ENCODE measurements around the gene CDC5L.

CDC5L gene

DNA sequence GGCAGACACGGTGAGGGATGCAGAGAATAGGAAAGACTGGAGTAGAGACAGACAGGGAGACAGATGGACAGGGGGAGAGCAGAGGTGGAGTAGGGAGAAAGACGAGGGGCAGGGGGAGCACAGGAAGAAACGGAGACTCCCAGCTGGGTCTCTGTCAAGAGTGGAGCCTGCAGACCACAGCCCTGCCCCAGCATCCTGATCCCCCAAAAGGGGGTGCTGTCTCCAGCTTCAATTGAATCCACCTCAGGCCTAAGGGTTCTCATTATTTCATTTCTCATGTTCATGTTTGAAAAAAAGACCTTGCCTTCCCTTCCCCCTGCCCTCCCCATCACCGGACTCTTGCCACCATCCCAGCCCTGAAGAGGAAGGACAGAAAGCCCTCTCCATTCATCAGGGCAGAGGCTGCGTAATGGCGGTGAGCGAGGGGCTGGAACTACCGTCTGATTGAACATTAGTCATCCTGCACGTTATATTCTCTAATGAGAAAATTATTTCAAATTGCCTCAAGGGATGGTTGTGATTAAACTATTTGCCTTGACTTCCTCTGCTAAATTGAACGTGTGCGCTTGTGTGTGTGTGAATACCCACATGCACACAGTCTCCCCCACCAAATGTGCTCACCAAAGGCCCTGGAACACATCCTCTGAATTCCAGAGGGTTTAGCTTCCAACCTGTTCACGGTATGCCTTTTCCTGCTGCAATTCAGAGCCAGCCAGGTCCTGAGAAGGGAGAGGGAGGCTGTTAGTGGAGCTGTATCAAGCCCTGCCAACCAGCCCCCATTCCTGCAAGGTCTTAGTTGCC, 98.3 kb downstream of the CDC5L start:
- no peak for DNase-seq (ENCODE audit: low spot score)
- H3K4me3 ChIP-seq (ENCODE audit: low read length in 2 of 2), result no peak overlapping the region

GRCh38 chr6:44487002-44487401, 99.5 kb downstream of the CDC5L start:
- no peak overlapping the region for H2AFZ ChIP-seq (ENCODE audit: low read length)
- H4K8ac ChIP-seq (ENCODE audit: low read depth, low read length), result no peak overlapping the region
- H3K27ac ChIP-seq (replicated peaks; ENCODE audit: low read length), result no peak overlapping the region
- no CpG with 5 or more reads among the region's 1 CpG for WGBS, 2 donors (ENCODE audit: extremely low coverage in 2 of 2, insufficient read length in 2 of 2, insufficient replicate concordance in 1 of 2)
- no peak overlapping the region for H3K4ac ChIP-seq (ENCODE audit: low read length)
- no peak overlapping the region for H3K4me2 ChIP-seq (ENCODE audit: insufficient read depth, low read length, poor library complexity, severe bottlenecking)
- H3K4me3 ChIP-seq (ENCODE audit: low read length in 2 of 2), result no peak overlapping the region
- no peak overlapping the region for H3K14ac ChIP-seq (ENCODE audit: low read length)
- no peak overlapping the region for H4K91ac ChIP-seq (ENCODE audit: low read depth, low read length, poor library complexity)
- no peaks in the 10 kb centered on the region for H3K9me3 ChIP-seq (replicated peaks in 1 of 2; ENCODE audit: control insufficient read depth in 2 of 2, insufficient read depth in 1 of 2, low read depth in 1 of 2, low read length in 2 of 2)
- no peaks in the 10 kb centered on the region for H3K27me3 ChIP-seq (ENCODE audit: control insufficient read depth in 3 of 3, insufficient read depth in 3 of 3, low read depth in 1 of 3, low read length in 3 of 3)
- H2BK12ac ChIP-seq (ENCODE audit: low read length), result no peak overlapping the region
- peaks cover 4 to 11% of the 10 kb centered on the region in 2 donors for H3K4me1 ChIP-seq (ENCODE audit: control insufficient read depth in 2 of 2, insufficient read depth in 1 of 2, low read depth in 1 of 2, low read length in 2 of 2)
- no peak overlapping the region for H2BK15ac ChIP-seq (ENCODE audit: low read length)
- no peak overlapping the region for H2AK5ac ChIP-seq (ENCODE audit: low read depth, low read length)
- no peak overlapping the region for H3K9ac ChIP-seq (ENCODE audit: low read depth, low read length, poor library complexity)
- no peak overlapping the region for H2BK120ac ChIP-seq (ENCODE audit: low read depth, low read length)
- H3K79me1 ChIP-seq (ENCODE audit: low read depth, low read length), result no peaks in the 10 kb centered on the region
- no peak for DNase-seq (ENCODE audit: low spot score)
- no peak overlapping the region for H2BK5ac ChIP-seq (ENCODE audit: low read length)
- no peaks in the 10 kb centered on the region for H3K36me3 ChIP-seq (replicated peaks in 1 of 2; ENCODE audit: control insufficient read depth in 2 of 2, insufficient read depth in 2 of 2, low read length in 2 of 2)
- H3K23ac ChIP-seq (ENCODE audit: low read depth, low read length, poor library complexity), result no peak overlapping the region
- H3K18ac ChIP-seq (ENCODE audit: low read length), result no peak overlapping the region

More for the DNA sequence above, 98.3 kb downstream of the CDC5L start:
- Histone ChIP-seq H2BK15ac (ENCODE audit: low read length) (no peak overlapping the region), H2AK5ac (ENCODE audit: low read depth, low read length) (peak overlapping the region; percentile 21), H3K4me1 (ENCODE audit: control insufficient read depth in 2 of 2, insufficient read depth in 1 of 2, low read depth in 1 of 2, low read length in 2 of 2) (peaks cover 4 to 11% of the 10 kb centered on the region in 2 donors), H3K27me3 (ENCODE audit: control insufficient read depth in 3 of 3, insufficient read depth in 3 of 3, low read depth in 1 of 3, low read length in 3 of 3) (no peaks in the 10 kb centered on the region), H2AFZ (ENCODE audit: low read length) (peak overlapping the region; percentile 13), H2BK12ac (ENCODE audit: low read length) (peak overlapping the region; percentile 47), H3K27ac (replicated peaks; ENCODE audit: low read length) (peak overlapping the region; percentile 46), H3K9ac (ENCODE audit: low read depth, low read length, poor library complexity) (no peak overlapping the region), H3K36me3 (replicated peaks in 1 of 2; ENCODE audit: control insufficient read depth in 2 of 2, insufficient read depth in 2 of 2, low read length in 2 of 2) (no peaks in the 10 kb centered on the region), H3K79me1 (ENCODE audit: low read depth, low read length) (no peaks in the 10 kb centered on the region), H4K8ac (ENCODE audit: low read depth, low read length) (no peak overlapping the region), H3K14ac (ENCODE audit: low read length) (no peak overlapping the region), H3K4ac (ENCODE audit: low read length) (no peak overlapping the region), H3K4me2 (ENCODE audit: insufficient read depth, low read length, poor library complexity, severe bottlenecking) (no peak overlapping the region), H2BK120ac (ENCODE audit: low read depth, low read length) (no peak overlapping the region), H3K9me3 (replicated peaks in 1 of 2; ENCODE audit: control insufficient read depth in 2 of 2, insufficient read depth in 1 of 2, low read depth in 1 of 2, low read length in 2 of 2) (no peaks in the 10 kb centered on the region), H4K91ac (ENCODE audit: low read depth, low read length, poor library complexity) (no peak overlapping the region), H3K23ac (ENCODE audit: low read depth, low read length, poor library complexity) (no peak overlapping the region), H3K18ac (ENCODE audit: low read length) (peak overlapping the region; percentile 33), H2BK5ac (ENCODE audit: low read length) (no peak overlapping the region)
- no CpG with 5 or more reads among the region's 12 CpGs for WGBS, 2 donors (ENCODE audit: extremely low coverage in 2 of 2, insufficient read length in 2 of 2, insufficient replicate concordance in 1 of 2)

- Histone ChIP-seq H3K4me1 (ENCODE audit: control insufficient read depth in 2 of 2, insufficient read depth in 1 of 2, low read depth in 1 of 2, low read length in 2 of 2) (peaks cover 4 to 11% of the 10 kb centered on the region in 2 donors), H2AFZ (ENCODE audit: low read length) (no peak overlapping the region), H2BK15ac (ENCODE audit: low read length) (no peak overlapping the region), H2BK12ac (ENCODE audit: low read length) (no peak overlapping the region), H4K8ac (ENCODE audit: low read depth, low read length) (no peak overlapping the region), H2AK5ac (ENCODE audit: low read depth, low read length) (no peak overlapping the region), H3K79me1 (ENCODE audit: low read depth, low read length) (no peaks in the 10 kb centered on the region), H2BK120ac (ENCODE audit: low read depth, low read length) (no peak overlapping the region), H3K4me3 (ENCODE audit: low read length in 2 of 2) (no peak overlapping the region), H3K36me3 (replicated peaks in 1 of 2; ENCODE audit: control insufficient read depth in 2 of 2, insufficient read depth in 2 of 2, low read length in 2 of 2) (no peaks in the 10 kb centered on the region), H3K4me2 (ENCODE audit: insufficient read depth, low read length, poor library complexity, severe bottlenecking) (no peak overlapping the region), H3K9me3 (replicated peaks in 1 of 2; ENCODE audit: control insufficient read depth in 2 of 2, insufficient read depth in 1 of 2, low read depth in 1 of 2, low read length in 2 of 2) (no peaks in the 10 kb centered on the region), H3K14ac (ENCODE audit: low read length) (no peak overlapping the region), H3K9ac (ENCODE audit: low read depth, low read length, poor library complexity) (no peak overlapping the region), H3K23ac (ENCODE audit: low read depth, low read length, poor library complexity) (no peak overlapping the region), H3K27me3 (ENCODE audit: control insufficient read depth in 3 of 3, insufficient read depth in 3 of 3, low read depth in 1 of 3, low read length in 3 of 3) (no peaks in the 10 kb centered on the region), H3K27ac (replicated peaks; ENCODE audit: low read length) (no peak overlapping the region), H2BK5ac (ENCODE audit: low read length) (no peak overlapping the region), H4K91ac (ENCODE audit: low read depth, low read length, poor library complexity) (no peak overlapping the region), H3K4ac (ENCODE audit: low read length) (no peak overlapping the region), H3K18ac (ENCODE audit: low read length) (no peak overlapping the region)
- no peak for DNase-seq (ENCODE audit: low spot score)
- no CpG with 5 or more reads among the region's 2 CpGs for WGBS, 2 donors (ENCODE audit: extremely low coverage in 2 of 2, insufficient read length in 2 of 2, insufficient replicate concordance in 1 of 2)
Measured at GRCh38 chr6:44487586-44487985, 100.1 kb downstream of the CDC5L start.

GRCh38 chr6:44489910-44490604, 102.6 kb downstream of the CDC5L start:
- DNase-seq (ENCODE audit: low spot score), result no peak
- H2BK5ac ChIP-seq (ENCODE audit: low read length), result no peak overlapping the region
- H3K23ac ChIP-seq (ENCODE audit: low read depth, low read length, poor library complexity), result no peak overlapping the region
- H2BK120ac ChIP-seq (ENCODE audit: low read depth, low read length), result no peak overlapping the region
- no peak overlapping the region for H3K18ac ChIP-seq (ENCODE audit: low read length)
- no peaks in the 10 kb centered on the region for H3K27me3 ChIP-seq (ENCODE audit: control insufficient read depth in 3 of 3, insufficient read depth in 3 of 3, low read depth in 1 of 3, low read length in 3 of 3)
- H3K4me2 ChIP-seq (ENCODE audit: insufficient read depth, low read length, poor library complexity, severe bottlenecking), result no peak overlapping the region
- no peak overlapping the region for H3K14ac ChIP-seq (ENCODE audit: low read length)
- no peak overlapping the region for H3K4ac ChIP-seq (ENCODE audit: low read length)
- H3K36me3 ChIP-seq (replicated peaks in 1 of 2; ENCODE audit: control insufficient read depth in 2 of 2, insufficient read depth in 2 of 2, low read length in 2 of 2), result no peaks in the 10 kb centered on the region
- H3K79me1 ChIP-seq (ENCODE audit: low read depth, low read length), result no peaks in the 10 kb centered on the region
- no peak overlapping the region for H2BK15ac ChIP-seq (ENCODE audit: low read length)
- H3K9ac ChIP-seq (ENCODE audit: low read depth, low read length, poor library complexity), result no peak overlapping the region
- H2BK12ac ChIP-seq (ENCODE audit: low read length), result no peak overlapping the region
- H3K9me3 ChIP-seq (replicated peaks in 1 of 2; ENCODE audit: control insufficient read depth in 2 of 2, insufficient read depth in 1 of 2, low read depth in 1 of 2, low read length in 2 of 2), result no peaks in the 10 kb centered on the region
- no peak overlapping the region for H2AK5ac ChIP-seq (ENCODE audit: low read depth, low read length)
- H2AFZ ChIP-seq (ENCODE audit: low read length), result peak overlapping the region; percentile 24
- no peak overlapping the region for H4K8ac ChIP-seq (ENCODE audit: low read depth, low read length)
- no peak overlapping the region for H4K91ac ChIP-seq (ENCODE audit: low read depth, low read length, poor library complexity)
- no peak overlapping the region for H3K4me3 ChIP-seq (ENCODE audit: low read length in 2 of 2)
- peaks cover 2 to 13% of the 10 kb centered on the region in 2 donors for H3K4me1 ChIP-seq (ENCODE audit: control insufficient read depth in 2 of 2, insufficient read depth in 1 of 2, low read depth in 1 of 2, low read length in 2 of 2)
- no CpG with 5 or more reads among the region's 6 CpGs for WGBS, 2 donors (ENCODE audit: extremely low coverage in 2 of 2, insufficient read length in 2 of 2, insufficient replicate concordance in 1 of 2)
- H3K27ac ChIP-seq (replicated peaks; ENCODE audit: low read length), result no peak overlapping the region

All from neuronal stem cell (in vitro differentiated cells).